SIG-M5 (cell line): ENCODE data around the gene MAPKAP1.

Experiments used
- DNase-seq: peaks from one replicate; lab custom pipeline; 2025; lab: John Stamatoyannopoulos, UW

MAPKAP1 gene

GRCh38 chr9:125706651-125707471 is at the start of gene MAPKAP1:
Gene MAPKAP1 (minus strand): TSS chr9:125707208. CDS start chr9:125672574, 34,634 bp downstream.
- peak; percentile 41 for DNase-seq

GRCh38 chr9:125756518-125756917 is 49.5 kb upstream of the MAPKAP1 start:
- no peak for DNase-seq

DNA sequence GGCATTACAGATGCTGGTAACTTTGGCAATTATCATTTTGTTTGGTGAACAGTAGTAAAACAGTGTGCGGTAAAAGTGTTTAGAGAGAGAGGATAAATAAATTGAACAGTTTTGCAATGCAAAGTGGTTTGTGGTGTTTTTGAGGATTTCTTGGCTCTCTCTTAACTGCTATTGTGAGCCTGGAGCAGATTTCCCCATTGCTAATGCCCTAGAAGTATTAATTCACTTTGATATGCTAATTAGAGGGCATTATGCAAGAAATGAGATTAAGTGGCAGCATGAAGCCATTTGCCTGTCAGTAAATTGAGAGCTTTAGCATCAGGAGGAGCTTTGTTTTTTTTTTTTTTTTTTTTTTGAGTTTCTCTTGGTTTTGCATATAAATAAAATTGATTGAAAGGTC is 48.3 kb upstream of the MAPKAP1 start:
- no peak for DNase-seq

- no peak for DNase-seq
Measured at GRCh38 chr9:125754096-125754495, 47.1 kb upstream of the MAPKAP1 start.

DNA sequence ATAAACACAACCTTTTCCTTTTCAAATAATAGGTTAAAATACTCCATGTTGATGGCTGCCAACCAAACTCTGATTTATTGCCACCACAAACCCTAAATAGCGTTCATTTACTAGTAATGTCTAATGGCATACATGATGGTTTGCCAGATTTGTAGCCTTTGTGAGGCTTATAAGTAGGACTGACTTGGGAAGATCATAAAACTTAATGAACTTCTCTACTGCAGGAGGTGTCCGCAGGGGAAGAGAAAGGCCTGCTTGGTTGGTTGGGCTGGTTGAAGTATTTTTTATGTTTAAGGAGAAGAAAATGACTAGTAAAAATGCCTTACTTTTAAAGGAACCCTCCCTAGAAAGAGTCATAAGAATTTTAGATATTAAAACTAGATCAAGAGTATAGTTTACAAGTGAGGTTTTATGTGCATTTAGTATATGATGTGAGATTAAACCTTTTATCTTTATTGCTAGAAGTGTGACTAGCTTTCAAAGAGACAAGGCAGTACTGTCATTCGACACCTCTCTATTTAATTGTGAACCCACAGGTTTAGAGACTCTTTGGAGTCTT is 45.1 kb upstream of the MAPKAP1 start:
- DNase-seq: no peak

GRCh38 chr9:125750627-125751011 is 43.6 kb upstream of the MAPKAP1 start:
- no peak for DNase-seq

DNA sequence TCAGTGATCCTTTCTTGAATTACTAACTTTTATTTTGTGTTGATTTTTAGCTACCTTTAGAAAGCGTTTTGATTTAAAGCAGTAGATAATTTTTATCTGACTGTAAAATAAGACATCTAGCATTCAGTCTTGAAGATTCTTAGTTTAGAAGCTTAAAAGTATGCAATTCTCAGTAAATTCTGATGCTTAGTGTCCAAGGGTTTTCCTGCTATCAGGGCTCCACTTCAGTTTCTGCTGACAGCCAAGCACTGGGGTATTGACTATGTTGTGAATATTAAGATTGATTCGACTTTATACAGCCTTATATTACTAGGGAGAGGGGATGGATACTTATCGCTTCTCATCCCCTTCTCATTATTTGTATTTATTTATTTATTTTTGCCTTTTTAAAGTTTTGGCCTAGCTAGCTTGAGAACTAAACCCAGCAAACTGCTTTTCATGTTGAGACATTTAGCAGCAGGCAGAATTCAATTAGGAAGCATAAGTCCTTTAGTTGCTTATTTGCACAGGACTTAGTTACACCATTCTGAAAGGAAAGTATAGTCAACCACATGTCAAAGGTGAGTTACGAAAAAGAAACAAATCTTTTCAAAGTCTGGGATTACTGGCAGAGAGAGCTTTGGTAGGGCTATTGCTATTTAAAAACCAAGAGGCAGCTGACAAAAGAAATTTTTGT is 43.1 kb upstream of the MAPKAP1 start:
- no peak for DNase-seq

DNA sequence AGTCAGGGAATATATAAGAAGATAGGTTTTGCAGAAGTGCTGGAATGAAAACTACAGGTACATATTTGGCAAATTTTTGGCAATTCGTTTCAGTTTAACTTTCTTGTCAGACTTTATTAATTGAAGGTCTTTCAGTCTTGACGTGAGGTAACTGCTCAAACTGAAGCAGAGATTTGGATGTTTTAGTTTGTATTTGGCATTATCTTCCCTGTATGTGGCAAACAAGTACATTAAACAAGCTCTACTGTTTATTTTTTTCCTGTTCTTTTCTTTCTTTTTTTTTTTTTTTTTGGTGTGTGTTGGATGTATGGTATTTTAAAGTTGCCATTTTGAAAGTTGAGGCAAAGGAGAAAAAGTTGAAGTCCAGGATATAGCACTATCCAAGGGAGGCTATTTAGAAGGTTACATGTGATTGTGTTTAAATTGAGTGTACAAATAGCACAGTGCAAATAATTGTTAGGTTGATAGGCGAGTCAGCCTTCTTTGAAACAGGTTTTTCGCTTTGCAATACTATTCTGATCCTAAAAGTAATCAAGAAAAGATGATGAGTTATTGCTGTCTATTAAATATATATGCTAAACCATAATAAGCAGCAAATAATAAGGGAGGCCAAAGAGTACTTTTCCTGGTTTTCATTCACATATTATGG is 42.4 kb upstream of the MAPKAP1 start:
- DNase-seq: no peak

GRCh38 chr9:125748446-125749099 is 41.6 kb upstream of the MAPKAP1 start:
- DNase-seq: no peak

DNA sequence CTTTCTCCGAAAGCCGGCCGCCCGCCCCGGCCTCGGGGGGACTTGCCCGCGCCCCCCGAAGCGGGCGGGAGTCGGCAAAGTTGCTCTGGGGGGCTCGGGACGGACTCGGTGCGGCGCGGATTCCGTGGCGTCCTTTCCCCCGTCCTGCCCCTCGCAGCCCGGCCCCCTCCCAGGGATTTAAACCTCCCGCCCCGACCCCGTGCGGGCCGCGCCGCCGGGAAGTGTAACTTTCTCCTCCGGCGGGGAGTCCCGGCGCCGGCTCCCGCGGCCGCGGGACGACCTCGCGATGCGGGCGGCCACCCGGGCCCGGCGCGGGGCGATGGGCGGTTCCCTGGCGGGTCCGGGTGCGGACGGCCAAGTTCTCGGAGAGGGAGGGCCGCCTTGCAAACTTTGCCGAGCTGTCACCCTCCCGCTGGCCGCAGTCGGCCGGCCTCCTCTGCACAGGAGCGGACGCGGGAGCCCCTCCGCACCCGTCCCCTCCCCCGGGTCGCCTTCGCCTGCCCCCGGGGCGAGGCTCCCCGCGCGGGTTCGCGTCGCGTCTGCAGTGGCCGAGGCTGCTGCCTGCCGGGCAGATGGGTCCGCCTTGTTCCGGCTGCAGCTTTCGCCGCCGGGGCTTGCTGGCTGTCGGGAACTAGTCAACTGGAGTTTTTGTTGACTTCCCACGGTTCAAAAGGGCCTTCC is 40.9 kb upstream of the MAPKAP1 start:
- no peak for DNase-seq

GRCh38 chr9:125747053-125747764 is 40.2 kb upstream of the MAPKAP1 start, which contains the start of gene PBX3:
Gene PBX3 (plus strand): TSS chr9:125747373.
- DNase-seq: no peak

GRCh38 chr9:125746774-125747052 is 39.7 kb upstream of the MAPKAP1 start:
- no peak for DNase-seq

DNA sequence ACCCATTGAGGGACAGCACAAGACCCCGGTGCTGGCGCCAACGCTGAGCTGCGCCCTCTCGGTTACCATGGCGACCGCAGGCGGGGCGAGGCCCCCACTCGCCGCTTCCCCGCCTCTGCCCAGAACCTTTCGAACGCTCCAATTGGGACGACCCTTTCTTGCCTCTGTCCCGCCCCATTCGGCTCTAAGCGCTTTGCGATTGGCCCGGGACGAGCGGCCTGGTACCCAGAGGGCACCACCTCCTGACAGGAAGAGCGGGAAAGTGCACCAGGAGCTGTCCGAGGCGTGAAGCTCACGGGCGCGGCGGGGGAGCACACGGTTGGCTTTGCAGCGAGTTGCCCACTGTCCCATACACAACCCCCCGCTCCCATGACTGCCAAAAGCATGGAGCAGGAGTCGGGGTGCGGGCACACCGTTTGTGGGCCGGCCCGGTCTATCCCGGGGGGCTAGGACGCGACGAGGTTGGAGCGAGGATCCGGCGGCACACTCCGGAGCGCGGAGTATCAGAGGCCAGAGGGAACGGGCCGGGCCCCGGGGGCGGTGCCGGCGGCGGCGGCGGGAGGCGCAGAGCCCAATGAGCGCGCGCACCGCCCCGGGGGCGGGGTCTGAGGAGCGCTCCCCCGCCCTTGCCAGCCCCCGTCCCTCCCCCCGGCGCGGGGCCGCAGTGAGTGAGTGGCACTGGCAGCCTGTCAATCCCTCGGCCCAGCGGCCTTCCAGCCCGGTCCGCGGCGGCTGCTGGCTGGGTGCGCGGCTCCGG is 39.2 kb upstream of the MAPKAP1 start:
- peak; percentile 58 for DNase-seq

- DNase-seq: no peak
Measured at GRCh38 chr9:125745682-125746016, 38.6 kb upstream of the MAPKAP1 start.

DNA sequence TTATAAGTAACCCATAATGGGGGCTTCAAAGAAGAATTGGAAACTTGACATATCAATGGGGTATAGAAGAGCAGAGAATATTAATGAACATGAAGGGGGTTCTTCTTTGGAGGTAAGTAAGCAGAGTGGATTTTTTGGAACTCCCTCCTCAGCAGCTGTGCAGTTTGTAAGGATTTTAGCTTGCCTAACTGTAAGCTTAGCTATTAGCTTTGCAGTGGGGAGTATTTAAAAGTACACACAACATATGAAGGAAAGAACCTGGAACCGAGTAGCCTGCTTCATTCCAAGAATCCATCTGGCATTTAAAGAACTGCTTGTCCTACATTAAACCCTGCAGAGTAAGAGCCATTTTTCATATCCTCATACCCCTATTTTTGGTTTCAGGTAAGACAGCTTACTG is 38.0 kb upstream of the MAPKAP1 start:
- DNase-seq: no peak

DNA sequence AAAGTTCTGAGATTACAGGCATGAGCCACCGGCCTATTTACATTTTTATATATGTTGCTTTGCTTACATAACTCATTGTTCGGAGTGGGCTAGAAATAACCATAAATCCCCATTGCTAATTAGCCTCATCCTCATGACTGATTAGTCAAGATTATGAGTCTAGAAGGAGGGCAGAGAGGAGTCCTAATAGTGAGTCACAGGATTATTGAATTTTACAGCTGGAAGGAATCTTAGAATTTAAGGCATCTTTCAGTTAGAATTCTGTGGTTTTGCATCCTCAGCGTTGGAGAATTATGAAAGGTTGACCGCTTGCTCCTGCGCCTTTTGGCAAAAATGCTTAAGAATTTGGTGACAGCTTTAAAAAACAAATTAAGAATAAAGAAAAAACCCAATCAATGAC is 37.6 kb upstream of the MAPKAP1 start:
- no peak for DNase-seq

DNA sequence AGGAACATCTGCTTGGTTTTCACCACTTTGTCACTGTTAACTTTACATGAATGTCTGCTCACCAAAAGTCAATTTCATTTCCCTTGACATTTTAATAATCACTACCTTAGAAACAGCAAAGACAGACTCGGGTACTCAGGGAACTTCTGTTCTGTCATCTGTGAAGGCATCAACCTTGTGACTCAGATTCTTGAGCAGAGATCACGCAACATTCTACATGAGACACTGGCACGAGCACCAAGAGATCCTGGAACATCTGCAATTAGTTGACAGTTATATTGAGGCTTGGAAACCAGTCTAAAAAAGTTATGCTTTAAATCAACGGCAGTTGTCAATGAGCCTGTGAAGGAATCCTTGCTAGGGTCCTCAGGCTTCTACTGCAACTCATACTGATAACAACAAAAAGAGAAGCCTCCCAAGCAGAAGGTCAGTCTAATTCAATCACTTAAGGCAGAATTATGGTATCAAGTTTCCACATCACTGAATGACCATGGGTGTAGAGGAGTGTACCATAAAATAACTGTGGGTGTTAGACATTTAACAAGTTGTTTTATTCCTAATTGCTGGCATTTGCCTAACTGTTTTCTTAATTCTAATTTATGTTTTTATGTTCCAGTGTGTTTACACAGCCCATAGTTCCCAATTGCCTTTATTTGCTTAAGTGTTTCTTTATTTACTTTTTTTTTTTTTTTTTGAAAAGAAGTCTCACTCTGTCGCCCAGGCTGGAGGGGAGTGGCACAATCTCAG is 36.8 kb upstream of the MAPKAP1 start:
- DNase-seq: no peak

- DNase-seq: no peak
Measured at GRCh38 chr9:125742657-125743056, 35.6 kb upstream of the MAPKAP1 start.

DNA sequence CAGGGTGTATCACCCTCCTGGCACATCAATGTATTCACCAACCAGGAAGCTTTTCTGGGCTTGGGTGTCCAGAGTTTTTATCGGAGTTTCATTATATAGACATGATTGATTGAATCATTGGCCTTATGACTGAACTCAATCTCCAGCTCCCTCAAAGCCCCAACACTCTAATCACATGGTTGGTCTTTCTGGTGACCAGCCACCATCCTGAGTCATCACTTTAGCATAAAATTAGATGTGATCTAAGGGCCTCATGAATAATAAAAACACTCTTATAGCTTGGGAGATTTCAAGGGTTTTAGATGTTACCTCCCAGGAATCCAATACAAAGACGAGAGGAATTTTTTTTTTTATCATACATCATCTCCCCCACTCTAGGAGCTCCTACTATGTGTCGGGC is 32.4 kb upstream of the MAPKAP1 start:
- DNase-seq: no peak

- no peak for DNase-seq
Measured at GRCh38 chr9:125732562-125732961, 25.6 kb upstream of the MAPKAP1 start.
